Lower leg skin (tissue), 4 donors: ENCODE data around the gene FAM13A. TPM values are rescaled to one million over a fixed set of nuclear protein-coding genes. Genes with fewer than 3 reads are reported as not detected.
A peak's percentile ranks its signal among the peaks of the same experiment; 100 is the strongest.

ENCODE experiments used
- DNase-seq, 2 donors: peaks; one replicate each; pipeline ENCODE4 v3.0.0-alpha.2; 2019; ENCODE audit warnings: low spot score in 2 of 2
- H3K4me3 ChIP-seq: fragments of 200-600 bp; sonication (generic); 2 replicates; pipeline ENCODE4 v1.5.1; 2017; ENCODE audit warnings: mild to moderate bottlenecking, low read depth; ENCODE audit not compliant: poor library complexity, severe bottlenecking
- CTCF ChIP-seq, 3 donors: fragments of 450-650 bp; IDR thresholded peaks; one replicate each; pipeline ENCODE4 v1.5.1; 2016; ENCODE audit warnings: antibody characterized with exemption in 3 of 3, mild to moderate bottlenecking in 3 of 3, moderate library complexity in 2 of 3
- POLR2A ChIP-seq, 2 donors: fragments of 450-650 bp; IDR thresholded peaks; one replicate each; pipeline ENCODE4 v1.6.1; 2016 to 2017; ENCODE audit warnings: antibody characterized with exemption in 2 of 2, mild to moderate bottlenecking in 1 of 2, moderate library complexity in 1 of 2
- WGBS, 2 donors: methylation state at CpG; one replicate each; pipeline ENCODE4 v1.1.5; 2018; 5-methylcytosine and 5-hydroxymethylcytosine counted together
- intact Hi-C: fragments of 100-400 bp; cut with DNase I; formaldehyde crosslinking; loops from one replicate; pipeline ENCODE4 v1.15.0; 2023; ENCODE audit warnings: low total_unique reads
- total RNA-seq, 4 donors: library from RNA; depleted of rRNA; stranded (reverse); fragments of >200 nt; gene quantifications; one replicate each; pipeline ENCODE4 v1.1.0, GENCODE V29; 2016

The FAM13A gene
- total RNA-seq, 4 donors from 2014 or later: 50.0 to 303 (median 114) TPM

GRCh38 chr4:88820698-88821415, 236.1 kb downstream of the FAM13A start:
- WGBS, 2 donors: 78 to 83% methylated on average over 10 of the region's 10 CpGs
- no peak for DNase-seq
- H3K4me3 ChIP-seq: no peak overlapping the region
- intact Hi-C loops: no loop called here
- TF ChIP-seq CTCF (IDR thresholded peaks at IDR 0.05) (no peak), POLR2A (IDR thresholded peaks at IDR 0.05) (no peak)

- H3K4me3 ChIP-seq: no peak overlapping the region
- DNase-seq: no peak
- intact Hi-C loops: loop anchor here (5.0 kb wide), 1 partner anchor 202 kb away; no protein-coding TSS in a partner anchor
- TF ChIP-seq POLR2A (IDR thresholded peaks at IDR 0.05) (no peak), CTCF (IDR thresholded peaks at IDR 0.05) (no peak)
- WGBS, 2 donors: 52 to 60% methylated on average over 5 of the region's 5 CpGs
Observed at GRCh38 chr4:88819818-88820697, 236.9 kb downstream of the FAM13A start.

- no peak for TF ChIP-seq POLR2A (IDR thresholded peaks at IDR 0.05)
- TF ChIP-seq CTCF (IDR thresholded peaks at IDR 0.05): no peak
- 25 to 36% methylated on average over 5 of the region's 5 CpGs for WGBS, 2 donors
- no peak overlapping the region for H3K4me3 ChIP-seq
- intact Hi-C loops: loop anchor here (5.0 kb wide), 1 partner anchor 203 kb away; no protein-coding TSS in a partner anchor
- peak in 1 of 2 donors; percentile 39 for DNase-seq
Observed at GRCh38 chr4:88818631-88819470, 238.1 kb downstream of the FAM13A start.

GRCh38 chr4:88817740-88818139, 239.2 kb downstream of the FAM13A start:
- WGBS, 2 donors: 94 to 98% methylated on average over 2 of the region's 2 CpGs
- H3K4me3 ChIP-seq: no peak overlapping the region
- DNase-seq: no peak
- intact Hi-C loops: loop anchor here (5.0 kb wide), 1 partner anchor 205 kb away; no protein-coding TSS in a partner anchor
- TF ChIP-seq POLR2A (IDR thresholded peaks at IDR 0.05): no peak
- TF ChIP-seq CTCF (IDR thresholded peaks at IDR 0.05): no peak

GRCh38 chr4:88816360-88816759, 240.6 kb downstream of the FAM13A start:
- TF ChIP-seq CTCF (IDR thresholded peaks at IDR 0.05) (no peak), POLR2A (IDR thresholded peaks at IDR 0.05) (no peak)
- intact Hi-C loops: loop anchor here (5.0 kb wide), 1 partner anchor 206 kb away; no protein-coding TSS in a partner anchor
- no peak overlapping the region for H3K4me3 ChIP-seq
- DNase-seq: no peak
- WGBS, 2 donors: 60 to 84% methylated on average over 4 of the region's 4 CpGs
